ENCODE results near the gene TREX2.

DNA sequence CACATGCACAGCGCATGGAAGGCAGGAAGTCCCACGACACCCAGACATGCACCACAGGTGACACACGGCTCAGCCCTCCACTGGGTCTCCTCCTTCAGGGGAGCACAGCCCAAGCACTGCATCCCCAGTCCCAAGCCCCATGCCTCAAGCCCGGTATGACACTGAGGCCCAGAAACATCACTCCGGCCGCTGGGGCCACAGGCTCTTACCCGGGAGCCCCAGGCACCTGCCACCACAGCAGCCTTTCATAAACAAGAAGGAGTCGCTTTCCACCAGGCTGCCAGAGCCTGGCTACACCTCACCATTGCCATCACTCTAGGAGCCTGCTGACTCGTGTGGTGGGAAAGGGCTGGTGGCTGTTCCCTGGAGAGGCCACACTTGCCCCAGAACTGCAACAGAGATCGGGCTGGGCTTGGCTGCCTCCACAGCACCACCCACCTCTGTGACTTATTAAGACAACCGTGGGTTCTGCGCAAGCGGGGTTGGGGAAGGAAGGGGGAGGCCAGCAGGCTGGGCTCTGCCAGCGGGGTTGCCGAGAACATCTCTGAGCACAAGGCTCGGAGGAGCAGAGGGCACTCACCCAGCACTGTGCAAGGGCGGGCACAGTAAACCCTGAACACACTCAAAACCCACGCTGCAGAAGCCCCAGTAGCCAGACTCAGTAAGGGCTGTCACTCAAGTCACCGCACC lies 20.0 kb upstream of the TREX2 start:
- TF ChIP-seq SIN3A (IDR thresholded peaks at IDR 0.05; ENCODE audit: borderline replicate concordance, low read depth, low read length) (no peak), GABPA (IDR thresholded peaks at IDR 0.05; ENCODE audit: low read depth) (no peak), TAF1 (IDR thresholded peaks at IDR 0.05; ENCODE audit: borderline replicate concordance, low read depth, low read length) (no peak), FOXM1 (IDR thresholded peaks at IDR 0.05; ENCODE audit: low read depth) (no peak), NRF1 (IDR thresholded peaks at IDR 0.05; ENCODE audit: low read depth, low read length) (no peak), YY1 (IDR thresholded peaks at IDR 0.05; ENCODE audit: low read depth) (no peak), EZH2phosphoT487 (IDR thresholded peaks at IDR 0.05; ENCODE audit: borderline replicate concordance, low read depth) (no peak), TEAD4 (IDR thresholded peaks at IDR 0.05; ENCODE audit: borderline replicate concordance, insufficient read depth) (no peak), MXI1 (IDR thresholded peaks at IDR 0.05; ENCODE audit: low read depth, low read length) (no peak), ELF1 (IDR thresholded peaks at IDR 0.05) (no peak)
- TF ChIP-seq, protein P1, sequence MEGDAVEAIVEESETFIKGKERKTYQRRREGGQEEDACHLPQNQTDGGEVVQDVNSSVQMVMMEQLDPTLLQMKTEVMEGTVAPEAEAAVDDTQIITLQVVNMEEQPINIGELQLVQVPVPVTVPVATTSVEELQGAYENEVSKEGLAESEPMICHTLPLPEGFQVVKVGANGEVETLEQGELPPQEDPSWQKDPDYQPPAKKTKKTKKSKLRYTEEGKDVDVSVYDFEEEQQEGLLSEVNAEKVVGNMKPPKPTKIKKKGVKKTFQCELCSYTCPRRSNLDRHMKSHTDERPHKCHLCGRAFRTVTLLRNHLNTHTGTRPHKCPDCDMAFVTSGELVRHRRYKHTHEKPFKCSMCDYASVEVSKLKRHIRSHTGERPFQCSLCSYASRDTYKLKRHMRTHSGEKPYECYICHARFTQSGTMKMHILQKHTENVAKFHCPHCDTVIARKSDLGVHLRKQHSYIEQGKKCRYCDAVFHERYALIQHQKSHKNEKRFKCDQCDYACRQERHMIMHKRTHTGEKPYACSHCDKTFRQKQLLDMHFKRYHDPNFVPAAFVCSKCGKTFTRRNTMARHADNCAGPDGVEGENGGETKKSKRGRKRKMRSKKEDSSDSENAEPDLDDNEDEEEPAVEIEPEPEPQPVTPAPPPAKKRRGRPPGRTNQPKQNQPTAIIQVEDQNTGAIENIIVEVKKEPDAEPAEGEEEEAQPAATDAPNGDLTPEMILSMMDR (IDR thresholded peaks at IDR 0.05), result no peak
- TF ChIP-seq, protein P2, sequence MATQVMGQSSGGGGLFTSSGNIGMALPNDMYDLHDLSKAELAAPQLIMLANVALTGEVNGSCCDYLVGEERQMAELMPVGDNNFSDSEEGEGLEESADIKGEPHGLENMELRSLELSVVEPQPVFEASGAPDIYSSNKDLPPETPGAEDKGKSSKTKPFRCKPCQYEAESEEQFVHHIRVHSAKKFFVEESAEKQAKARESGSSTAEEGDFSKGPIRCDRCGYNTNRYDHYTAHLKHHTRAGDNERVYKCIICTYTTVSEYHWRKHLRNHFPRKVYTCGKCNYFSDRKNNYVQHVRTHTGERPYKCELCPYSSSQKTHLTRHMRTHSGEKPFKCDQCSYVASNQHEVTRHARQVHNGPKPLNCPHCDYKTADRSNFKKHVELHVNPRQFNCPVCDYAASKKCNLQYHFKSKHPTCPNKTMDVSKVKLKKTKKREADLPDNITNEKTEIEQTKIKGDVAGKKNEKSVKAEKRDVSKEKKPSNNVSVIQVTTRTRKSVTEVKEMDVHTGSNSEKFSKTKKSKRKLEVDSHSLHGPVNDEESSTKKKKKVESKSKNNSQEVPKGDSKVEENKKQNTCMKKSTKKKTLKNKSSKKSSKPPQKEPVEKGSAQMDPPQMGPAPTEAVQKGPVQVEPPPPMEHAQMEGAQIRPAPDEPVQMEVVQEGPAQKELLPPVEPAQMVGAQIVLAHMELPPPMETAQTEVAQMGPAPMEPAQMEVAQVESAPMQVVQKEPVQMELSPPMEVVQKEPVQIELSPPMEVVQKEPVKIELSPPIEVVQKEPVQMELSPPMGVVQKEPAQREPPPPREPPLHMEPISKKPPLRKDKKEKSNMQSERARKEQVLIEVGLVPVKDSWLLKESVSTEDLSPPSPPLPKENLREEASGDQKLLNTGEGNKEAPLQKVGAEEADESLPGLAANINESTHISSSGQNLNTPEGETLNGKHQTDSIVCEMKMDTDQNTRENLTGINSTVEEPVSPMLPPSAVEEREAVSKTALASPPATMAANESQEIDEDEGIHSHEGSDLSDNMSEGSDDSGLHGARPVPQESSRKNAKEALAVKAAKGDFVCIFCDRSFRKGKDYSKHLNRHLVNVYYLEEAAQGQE (IDR thresholded peaks at IDR 0.05; ENCODE audit: low read depth, low read length), result no peak
- TF ChIP-seq, protein P3, sequence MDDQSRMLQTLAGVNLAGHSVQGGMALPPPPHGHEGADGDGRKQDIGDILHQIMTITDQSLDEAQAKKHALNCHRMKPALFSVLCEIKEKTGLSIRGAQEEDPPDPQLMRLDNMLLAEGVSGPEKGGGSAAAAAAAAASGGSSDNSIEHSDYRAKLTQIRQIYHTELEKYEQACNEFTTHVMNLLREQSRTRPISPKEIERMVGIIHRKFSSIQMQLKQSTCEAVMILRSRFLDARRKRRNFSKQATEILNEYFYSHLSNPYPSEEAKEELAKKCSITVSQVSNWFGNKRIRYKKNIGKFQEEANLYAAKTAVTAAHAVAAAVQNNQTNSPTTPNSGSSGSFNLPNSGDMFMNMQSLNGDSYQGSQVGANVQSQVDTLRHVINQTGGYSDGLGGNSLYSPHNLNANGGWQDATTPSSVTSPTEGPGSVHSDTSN (IDR thresholded peaks at IDR 0.05), result no peak
- TF ChIP-seq, protein P4, sequence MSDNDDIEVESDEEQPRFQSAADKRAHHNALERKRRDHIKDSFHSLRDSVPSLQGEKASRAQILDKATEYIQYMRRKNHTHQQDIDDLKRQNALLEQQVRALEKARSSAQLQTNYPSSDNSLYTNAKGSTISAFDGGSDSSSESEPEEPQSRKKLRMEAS (IDR thresholded peaks at IDR 0.05; ENCODE audit: low read depth), result no peak
